Right atrium auricular region (tissue), 2 donors: ENCODE measurements around the gene CLECL1. TPM values are rescaled to one million over a fixed set of nuclear protein-coding genes. Genes with fewer than 3 reads are reported as not detected.
"Not testable (repeated sequence)": the region's sequence is repeated elsewhere in the genome, so short reads cannot be mapped to it uniquely, and the experiment has no call there.

Source experiments
- DNase-seq: peaks from one replicate; pipeline ENCODE4 v3.0.0-alpha.2; 2019; ENCODE audit warnings: low spot score
- H3K27ac ChIP-seq, 2 donors: fragments of 200-600 bp; sonication (generic); 1 replicate in 1 of 2; 2 replicates in 1 of 2; pipeline ENCODE4 v1.5.1; 2016 to 2019
- H3K27me3 ChIP-seq, 2 donors: fragments of 200-600 bp; sonication (generic); one replicate each; pipeline versions ENCODE4 v1.5.1 to v1.6.0; 2017 to 2019
- H3K36me3 ChIP-seq: fragments of 200-600 bp; sonication (generic); one replicate; pipeline ENCODE4 v1.5.1; 2016
- H3K4me1 ChIP-seq, 2 donors: fragments of 200-600 bp; sonication (generic); one replicate each; pipeline versions ENCODE4 v1.5.1 to v1.6.0; 2017 to 2019
- H3K4me3 ChIP-seq, 2 donors: fragments of 200-600 bp; sonication (generic); 1 replicate in 1 of 2; 2 replicates in 1 of 2; pipeline ENCODE4 v1.5.1; 2017 to 2019; ENCODE audit warnings: mild to moderate bottlenecking in 1 of 2, moderate library complexity in 1 of 2
- H3K9me3 ChIP-seq, 2 donors: fragments of 200-600 bp; sonication (generic); one replicate each; pipeline ENCODE4 v1.5.1; 2019
- CTCF ChIP-seq, 2 donors: fragments of 200-600 bp; sonication (generic); IDR thresholded peaks; one replicate each; pipeline ENCODE4 v1.5.1; 2019; ENCODE audit warnings: antibody characterized with exemption in 2 of 2
- total RNA-seq, 2 donors: library from RNA; depleted of rRNA; stranded (reverse); fragments of >200 nt; gene quantifications; one replicate each; pipeline ENCODE4 v1.1.0, GENCODE V29; 2016

CLECL1 gene
- total RNA-seq, 2 donors from 2014 or later: not detected

DNA sequence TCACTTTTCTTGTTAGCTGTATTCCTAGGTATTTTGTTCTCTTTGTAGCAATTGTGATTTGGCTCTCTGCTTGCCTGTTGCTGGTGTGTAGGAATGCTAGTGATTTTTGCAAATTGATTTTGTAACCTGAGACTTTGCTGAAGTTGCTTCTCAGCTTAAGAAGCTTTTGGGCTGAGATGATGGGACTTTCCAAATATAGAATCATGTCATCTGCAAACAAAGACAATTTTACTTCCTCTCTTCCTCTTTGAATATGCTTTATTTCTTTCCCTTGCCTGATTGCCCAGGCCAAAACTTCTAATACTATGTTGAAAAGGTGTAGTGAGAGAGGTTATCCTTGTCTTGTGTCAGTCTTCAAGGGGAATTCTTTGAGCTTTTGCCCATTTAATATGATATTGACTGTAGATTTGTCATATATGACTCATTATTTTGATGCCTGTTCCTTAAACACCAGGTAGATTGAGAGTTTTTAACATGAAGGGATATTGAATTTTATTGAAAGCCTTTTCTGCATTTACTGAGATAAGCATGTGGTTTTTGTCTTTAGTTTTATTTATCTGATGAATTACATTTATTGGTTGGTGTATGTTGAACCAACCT is 26.7 kb downstream of the CLECL1 start:
- TF ChIP-seq CTCF (IDR thresholded peaks at IDR 0.05): no peak

GRCh38 chr12:9704561-9704960 is 28.3 kb downstream of the CLECL1 start:
- not testable (repeated sequence) for DNase-seq, H3K4me3 ChIP-seq, H3K27ac ChIP-seq, H3K36me3 ChIP-seq, H3K9me3 ChIP-seq, H3K27me3 ChIP-seq
- peaks cover 0 to 17% of the 10 kb centered on the region in 2 donors for H3K4me1 ChIP-seq

More for the DNA sequence above, 26.7 kb downstream of the CLECL1 start:
- H3K27ac ChIP-seq: no peak overlapping the region
- DNase-seq: no peak
- peaks cover 0 to 4% of the 10 kb centered on the region in 2 donors for H3K4me1 ChIP-seq
- H3K9me3 ChIP-seq: no peaks in the 10 kb centered on the region
- H3K27me3 ChIP-seq: no peaks in the 10 kb centered on the region
- no peaks in the 10 kb centered on the region for H3K36me3 ChIP-seq
- H3K4me3 ChIP-seq: no peak overlapping the region

GRCh38 chr12:9702255-9702654 is 30.6 kb downstream of the CLECL1 start:
- Histone ChIP-seq H3K27me3 (no peaks in the 10 kb centered on the region), H3K9me3 (peaks cover 0 to 10% of the 10 kb centered on the region in 2 donors), H3K4me1 (peaks cover 0 to 22% of the 10 kb centered on the region in 2 donors), H3K36me3 (no peaks in the 10 kb centered on the region), H3K4me3 (no peak overlapping the region), H3K27ac (no peak overlapping the region)
- no peak for DNase-seq
- no peak for TF ChIP-seq CTCF (IDR thresholded peaks at IDR 0.05)

- no peak for DNase-seq
- no peak for TF ChIP-seq CTCF (IDR thresholded peaks at IDR 0.05)
- Histone ChIP-seq H3K36me3 (no peaks in the 10 kb centered on the region), H3K4me3 (no peak overlapping the region), H3K9me3 (peaks cover 0 to 17% of the 10 kb centered on the region in 2 donors), H3K27ac (no peak overlapping the region), H3K27me3 (no peaks in the 10 kb centered on the region), H3K4me1 (peaks cover 0 to 22% of the 10 kb centered on the region in 2 donors)
Observed at GRCh38 chr12:9701380-9702154, 31.3 kb downstream of the CLECL1 start.

GRCh38 chr12:9700606-9700956 is 32.3 kb downstream of the CLECL1 start:
- no peak overlapping the region for H3K4me3 ChIP-seq
- peaks cover 3% of the 10 kb centered on the region for H3K36me3 ChIP-seq
- H3K4me1 ChIP-seq: peaks cover 0 to 22% of the 10 kb centered on the region in 2 donors
- no peak for TF ChIP-seq CTCF (IDR thresholded peaks at IDR 0.05)
- H3K27me3 ChIP-seq: no peaks in the 10 kb centered on the region
- no peak for DNase-seq
- H3K9me3 ChIP-seq: peaks cover 0 to 20% of the 10 kb centered on the region in 2 donors
- peak overlapping the region in 1 of 2 donors; percentile 55 for H3K27ac ChIP-seq

GRCh38 chr12:9699898-9700605 is 32.8 kb downstream of the CLECL1 start:
- peak overlapping the region in 1 of 2 donors; percentile 55 for H3K27ac ChIP-seq
- no peak overlapping the region for H3K4me3 ChIP-seq
- no peak for TF ChIP-seq CTCF (IDR thresholded peaks at IDR 0.05)
- no peaks in the 10 kb centered on the region for H3K27me3 ChIP-seq
- peaks cover 8% of the 10 kb centered on the region for H3K36me3 ChIP-seq
- peaks cover 0 to 22% of the 10 kb centered on the region in 2 donors for H3K4me1 ChIP-seq
- H3K9me3 ChIP-seq: peaks cover 0 to 20% of the 10 kb centered on the region in 2 donors
- DNase-seq: no peak
